Upper lobe of left lung (tissue), 4 donors: ENCODE results near the gene OGFRL1.

Experiments used
- POLR2A ChIP-seq, 4 donors: fragments of 450-650 bp; IDR thresholded peaks; one replicate each; pipeline ENCODE4 v1.5.1; 2016 to 2017; ENCODE audit warnings: antibody characterized with exemption in 4 of 4, mild to moderate bottlenecking in 2 of 4
- POLR2AphosphoS5 ChIP-seq, 2 donors: sonication (generic); formaldehyde crosslinking; IDR thresholded peaks; one replicate each; pipeline ENCODE4 v1.5.1; 2017; ENCODE audit warnings: antibody characterized with exemption in 2 of 2
- TF ChIP-seq, protein P1 (sequence below), 6 experiments: fragments of 450-650 bp in 4 of 6; fragments of 200-600 bp in 2 of 6; sonication (generic) in 2 of 6; IDR thresholded peaks; one replicate each; pipeline ENCODE4 v1.5.1; 2016 to 2019; ENCODE audit warnings: antibody characterized with exemption in 6 of 6

DNA sequence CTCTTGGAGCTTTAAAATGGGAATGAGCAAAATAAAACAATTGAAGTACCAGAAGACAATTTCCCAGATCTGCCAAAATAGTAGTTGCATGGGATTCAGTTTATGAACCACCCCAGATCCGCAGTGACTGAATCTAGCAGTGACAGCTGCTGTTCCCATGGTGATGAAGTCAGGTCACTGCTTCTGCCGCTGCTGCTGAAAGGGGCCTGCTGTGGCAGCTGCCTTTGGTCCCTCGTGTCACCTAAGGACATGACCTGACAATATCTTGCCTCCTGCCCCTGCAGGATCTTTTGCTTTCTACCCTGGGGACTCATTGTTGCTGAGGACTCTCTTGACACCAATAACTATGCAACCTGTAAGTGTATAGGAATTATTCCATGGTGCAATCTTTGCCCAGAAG lies 34.3 kb upstream of the OGFRL1 start:
- TF ChIP-seq POLR2A (IDR thresholded peaks at IDR 0.05) (no peak), POLR2AphosphoS5 (IDR thresholded peaks at IDR 0.05) (no peak)
- TF ChIP-seq, protein P1, sequence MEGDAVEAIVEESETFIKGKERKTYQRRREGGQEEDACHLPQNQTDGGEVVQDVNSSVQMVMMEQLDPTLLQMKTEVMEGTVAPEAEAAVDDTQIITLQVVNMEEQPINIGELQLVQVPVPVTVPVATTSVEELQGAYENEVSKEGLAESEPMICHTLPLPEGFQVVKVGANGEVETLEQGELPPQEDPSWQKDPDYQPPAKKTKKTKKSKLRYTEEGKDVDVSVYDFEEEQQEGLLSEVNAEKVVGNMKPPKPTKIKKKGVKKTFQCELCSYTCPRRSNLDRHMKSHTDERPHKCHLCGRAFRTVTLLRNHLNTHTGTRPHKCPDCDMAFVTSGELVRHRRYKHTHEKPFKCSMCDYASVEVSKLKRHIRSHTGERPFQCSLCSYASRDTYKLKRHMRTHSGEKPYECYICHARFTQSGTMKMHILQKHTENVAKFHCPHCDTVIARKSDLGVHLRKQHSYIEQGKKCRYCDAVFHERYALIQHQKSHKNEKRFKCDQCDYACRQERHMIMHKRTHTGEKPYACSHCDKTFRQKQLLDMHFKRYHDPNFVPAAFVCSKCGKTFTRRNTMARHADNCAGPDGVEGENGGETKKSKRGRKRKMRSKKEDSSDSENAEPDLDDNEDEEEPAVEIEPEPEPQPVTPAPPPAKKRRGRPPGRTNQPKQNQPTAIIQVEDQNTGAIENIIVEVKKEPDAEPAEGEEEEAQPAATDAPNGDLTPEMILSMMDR (IDR thresholded peaks at IDR 0.05), result no peak
